Measurements from ENCODE around the gene PLAAT5. TPM values are rescaled to one million over a fixed set of nuclear protein-coding genes. Genes with fewer than 3 reads are reported as not detected.

The PLAAT5 gene
- total RNA-seq, 1 donor from 2014 or later, result 2.2 TPM

DNA sequence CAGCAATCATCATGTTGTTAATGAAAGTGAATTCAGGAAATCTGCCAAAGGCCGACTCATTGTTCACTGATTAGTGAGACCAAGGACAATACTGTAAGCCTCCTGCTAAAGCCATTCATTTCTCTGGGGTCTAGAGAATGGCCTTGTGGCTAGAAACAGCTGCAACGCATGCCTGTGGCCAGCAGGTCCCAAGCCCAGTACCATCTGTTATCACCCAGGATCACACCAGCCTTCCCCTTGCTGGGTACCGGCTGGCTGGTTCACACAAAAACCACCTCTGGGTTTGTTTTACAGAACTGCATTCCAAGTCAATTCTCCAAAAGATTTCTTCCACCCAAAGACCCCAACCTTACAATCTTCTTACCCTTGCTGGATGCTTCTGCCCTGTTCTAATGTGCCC is 1.1 kb downstream of the PLAAT5 start:
- H3K9me3 ChIP-seq, result peaks cover 8% of the 10 kb centered on the region
- DNase-seq (no peak), ATAC-seq (no peak)
- no peaks in the 10 kb centered on the region for H3K27me3 ChIP-seq (ENCODE audit: low read depth)
- H3K4me3 ChIP-seq, result no peak overlapping the region
- intact Hi-C loops (cut with DNase I), result loop anchor here (10.0 kb wide), 1 partner anchor 145 kb away; no protein-coding TSS in a partner anchor
- no peaks in the 10 kb centered on the region for H3K36me3 ChIP-seq
- no peak overlapping the region for H3K27ac ChIP-seq
- H3K4me1 ChIP-seq, result peaks cover 30% of the 10 kb centered on the region
- TF ChIP-seq, protein P1, sequence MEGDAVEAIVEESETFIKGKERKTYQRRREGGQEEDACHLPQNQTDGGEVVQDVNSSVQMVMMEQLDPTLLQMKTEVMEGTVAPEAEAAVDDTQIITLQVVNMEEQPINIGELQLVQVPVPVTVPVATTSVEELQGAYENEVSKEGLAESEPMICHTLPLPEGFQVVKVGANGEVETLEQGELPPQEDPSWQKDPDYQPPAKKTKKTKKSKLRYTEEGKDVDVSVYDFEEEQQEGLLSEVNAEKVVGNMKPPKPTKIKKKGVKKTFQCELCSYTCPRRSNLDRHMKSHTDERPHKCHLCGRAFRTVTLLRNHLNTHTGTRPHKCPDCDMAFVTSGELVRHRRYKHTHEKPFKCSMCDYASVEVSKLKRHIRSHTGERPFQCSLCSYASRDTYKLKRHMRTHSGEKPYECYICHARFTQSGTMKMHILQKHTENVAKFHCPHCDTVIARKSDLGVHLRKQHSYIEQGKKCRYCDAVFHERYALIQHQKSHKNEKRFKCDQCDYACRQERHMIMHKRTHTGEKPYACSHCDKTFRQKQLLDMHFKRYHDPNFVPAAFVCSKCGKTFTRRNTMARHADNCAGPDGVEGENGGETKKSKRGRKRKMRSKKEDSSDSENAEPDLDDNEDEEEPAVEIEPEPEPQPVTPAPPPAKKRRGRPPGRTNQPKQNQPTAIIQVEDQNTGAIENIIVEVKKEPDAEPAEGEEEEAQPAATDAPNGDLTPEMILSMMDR (IDR thresholded peaks at IDR 0.05), result no peak

DNA sequence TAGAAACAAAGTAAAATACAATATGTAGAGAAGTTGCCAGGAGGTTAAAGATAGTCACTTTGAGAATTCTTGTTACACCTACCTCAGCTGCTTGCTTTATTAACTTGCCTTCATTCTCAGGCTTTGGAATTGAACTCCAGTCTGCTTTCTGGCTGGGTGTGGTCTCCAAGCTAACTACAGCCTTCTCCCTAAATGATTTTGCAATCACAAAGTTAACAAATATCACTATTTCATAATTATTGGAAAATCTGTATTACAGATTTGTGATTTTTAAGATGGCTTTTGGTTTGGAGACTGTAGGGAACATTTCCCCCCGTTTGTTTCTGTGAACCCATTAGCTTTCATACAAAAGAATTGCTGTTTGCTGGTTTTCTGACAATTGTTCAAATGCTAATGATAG is 2.2 kb downstream of the PLAAT5 start:
- Histone ChIP-seq H3K4me3 (no peak overlapping the region), H3K36me3 (no peaks in the 10 kb centered on the region), H3K9me3 (peaks cover 13% of the 10 kb centered on the region), H3K27me3 (ENCODE audit: low read depth) (no peaks in the 10 kb centered on the region), H3K4me1 (peaks cover 30% of the 10 kb centered on the region), H3K27ac (no peak overlapping the region)
- intact Hi-C loops (cut with DNase I), result loop anchor here (10.0 kb wide), 1 partner anchor 146 kb away; no protein-coding TSS in a partner anchor
- ATAC-seq (no peak), DNase-seq (no peak)
- TF ChIP-seq, protein P1 (IDR thresholded peaks at IDR 0.05), result no peak

DNA sequence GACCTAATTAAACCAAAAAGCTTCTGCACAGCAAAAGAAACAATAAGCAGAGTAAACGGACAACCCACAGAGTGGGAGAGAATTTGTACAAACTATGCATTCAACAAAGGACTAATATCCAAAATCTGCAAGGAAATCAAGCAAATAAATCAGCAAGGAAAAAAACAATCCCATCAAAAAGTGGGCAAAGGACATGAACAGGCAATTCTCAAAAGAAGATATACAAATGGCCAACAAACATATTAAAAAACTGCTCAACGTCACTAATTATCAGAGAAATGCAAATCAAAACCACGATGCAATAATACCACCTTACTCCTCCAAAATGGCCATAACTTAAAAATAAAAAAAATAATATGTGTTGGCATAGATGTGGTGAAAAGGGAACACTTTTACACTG is 5.2 kb downstream of the PLAAT5 start:
- intact Hi-C loops (cut with DNase I), result loop anchor here (10.0 kb wide), 1 partner anchor 149 kb away; no protein-coding TSS in a partner anchor
- Histone ChIP-seq H3K27ac (no peak overlapping the region), H3K4me1 (peaks cover 17% of the 10 kb centered on the region), H3K36me3 (no peaks in the 10 kb centered on the region), H3K4me3 (no peak overlapping the region), H3K9me3 (peaks cover 13% of the 10 kb centered on the region), H3K27me3 (ENCODE audit: low read depth) (no peaks in the 10 kb centered on the region)
- TF ChIP-seq, protein P1 (IDR thresholded peaks at IDR 0.05), result no peak
- no peak for DNase-seq
- no peak for ATAC-seq

DNA sequence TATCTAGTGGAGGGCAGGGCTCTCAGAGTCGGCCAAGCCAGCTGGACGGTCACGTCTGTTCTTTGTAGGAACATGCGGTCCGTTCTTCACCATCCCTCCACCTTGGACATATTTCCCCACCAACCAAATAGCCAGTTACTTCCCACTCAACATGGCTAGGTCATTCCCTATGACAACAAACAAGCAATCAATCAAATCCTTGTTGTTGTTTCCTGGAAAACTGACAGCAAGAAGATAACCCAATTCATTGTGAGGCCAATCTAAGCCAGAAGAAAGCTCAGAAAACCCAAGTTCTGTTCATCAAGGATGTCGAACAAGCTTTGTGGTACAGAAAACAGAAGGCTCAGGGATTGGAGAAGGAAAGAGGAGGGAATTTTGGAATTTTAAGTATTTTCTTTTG is 10.9 kb downstream of the PLAAT5 start:
- Histone ChIP-seq H3K4me3 (no peak overlapping the region), H3K27me3 (ENCODE audit: low read depth) (no peaks in the 10 kb centered on the region), H3K4me1 (no peaks in the 10 kb centered on the region), H3K36me3 (no peaks in the 10 kb centered on the region), H3K9me3 (peaks cover 16% of the 10 kb centered on the region), H3K27ac (no peak overlapping the region)
- no peak for DNase-seq
- TF ChIP-seq, protein P1 (IDR thresholded peaks at IDR 0.05), result no peak
- intact Hi-C loops (cut with DNase I), result loop anchor here (10.0 kb wide), 1 partner anchor 155 kb away; no protein-coding TSS in a partner anchor
- no peak for ATAC-seq

GRCh38 chr11:63478896-63479295 is 12.1 kb downstream of the PLAAT5 start:
- intact Hi-C loops (cut with DNase I), result no loop called here
- H3K27ac ChIP-seq, result no peak overlapping the region
- H3K27me3 ChIP-seq (ENCODE audit: low read depth), result no peaks in the 10 kb centered on the region
- H3K36me3 ChIP-seq, result no peaks in the 10 kb centered on the region
- no peaks in the 10 kb centered on the region for H3K4me1 ChIP-seq
- DNase-seq (no peak), ATAC-seq (peak; percentile 93)
- peaks cover 9% of the 10 kb centered on the region for H3K9me3 ChIP-seq
- H3K4me3 ChIP-seq, result no peak overlapping the region
- TF ChIP-seq, protein P1 (IDR thresholded peaks at IDR 0.05), result peak; percentile 92
